ENCODE data around the gene TSPY10.
"Not testable (repeated sequence)": the region's sequence is repeated elsewhere in the genome, so short reads cannot be mapped to it uniquely, and the experiment has no call there.

TSPY10 gene, protein sequence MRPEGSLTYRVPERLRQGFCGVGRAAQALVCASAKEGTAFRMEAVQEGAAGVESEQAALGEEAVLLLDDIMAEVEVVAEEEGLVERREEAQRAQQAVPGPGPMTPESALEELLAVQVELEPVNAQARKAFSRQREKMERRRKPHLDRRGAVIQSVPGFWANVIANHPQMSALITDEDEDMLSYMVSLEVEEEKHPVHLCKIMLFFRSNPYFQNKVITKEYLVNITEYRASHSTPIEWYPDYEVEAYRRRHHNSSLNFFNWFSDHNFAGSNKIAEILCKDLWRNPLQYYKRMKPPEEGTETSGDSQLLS

DNA sequence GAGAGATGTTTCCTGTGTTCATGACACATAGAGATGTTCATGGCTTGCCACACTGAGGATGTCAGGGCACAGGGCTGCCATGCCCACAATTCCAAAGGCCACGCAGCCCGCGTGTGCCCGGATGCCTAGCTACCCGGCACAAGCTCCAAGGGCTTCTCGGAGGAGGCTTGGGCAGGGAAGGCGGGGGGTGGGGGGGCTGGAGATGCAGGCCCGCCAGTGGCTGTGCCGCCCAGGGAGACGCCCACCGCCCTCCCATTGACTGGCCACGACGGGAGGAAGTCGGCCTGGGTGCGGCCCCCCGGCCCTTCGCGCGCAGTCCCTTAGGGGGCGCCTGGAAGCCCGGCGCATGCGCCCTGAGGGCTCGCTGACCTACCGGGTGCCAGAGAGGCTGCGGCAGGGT is at the start of gene TSPY10:
Gene TSPY10, plus strand, starts transcription at position 301 of the 400 bp plus-strand sequence. Its CDS starts 46 bp downstream, at position 347.
- in situ Hi-C loops (cut with MboI; ENCODE audit: low sequenced_read_pairs): not testable (repeated sequence)

DNA sequence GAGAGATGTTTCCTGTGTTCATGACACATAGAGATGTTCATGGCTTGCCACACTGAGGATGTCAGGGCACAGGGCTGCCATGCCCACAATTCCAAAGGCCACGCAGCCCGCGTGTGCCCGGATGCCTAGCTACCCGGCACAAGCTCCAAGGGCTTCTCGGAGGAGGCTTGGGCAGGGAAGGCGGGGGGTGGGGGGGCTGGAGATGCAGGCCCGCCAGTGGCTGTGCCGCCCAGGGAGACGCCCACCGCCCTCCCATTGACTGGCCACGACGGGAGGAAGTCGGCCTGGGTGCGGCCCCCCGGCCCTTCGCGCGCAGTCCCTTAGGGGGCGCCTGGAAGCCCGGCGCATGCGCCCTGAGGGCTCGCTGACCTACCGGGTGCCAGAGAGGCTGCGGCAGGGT is 40.7 kb upstream of the TSPY10 start, which contains the start of gene TSPY9:
Gene TSPY9, plus strand, starts transcription at position 301 of the 400 bp plus-strand sequence. Its CDS starts 46 bp downstream, at position 347.
- in situ Hi-C loops (cut with MboI; ENCODE audit: low sequenced_read_pairs): not testable (repeated sequence)

DNA sequence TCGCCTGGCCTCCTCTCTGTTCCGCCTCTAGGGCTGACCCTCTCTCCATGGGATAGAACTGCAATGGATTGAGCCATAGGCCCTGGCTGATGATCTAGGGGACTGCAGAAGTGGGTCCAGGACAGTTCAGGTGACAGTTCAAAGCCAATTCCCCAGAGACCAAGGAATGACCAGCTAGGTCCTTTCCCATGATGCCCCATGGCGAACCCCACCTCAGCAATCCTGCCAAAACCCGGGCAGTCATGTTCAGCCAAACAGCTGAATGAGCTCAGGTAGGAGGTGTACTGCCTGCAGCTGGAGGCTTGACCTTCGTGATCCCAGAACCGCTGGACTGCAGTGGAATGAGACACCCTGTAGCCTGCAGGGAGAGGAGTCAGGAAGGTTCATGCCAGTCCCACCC is 23.3 kb upstream of the TSPY10 start:
- in situ Hi-C loops (cut with MboI; ENCODE audit: low sequenced_read_pairs): not testable (repeated sequence)

DNA sequence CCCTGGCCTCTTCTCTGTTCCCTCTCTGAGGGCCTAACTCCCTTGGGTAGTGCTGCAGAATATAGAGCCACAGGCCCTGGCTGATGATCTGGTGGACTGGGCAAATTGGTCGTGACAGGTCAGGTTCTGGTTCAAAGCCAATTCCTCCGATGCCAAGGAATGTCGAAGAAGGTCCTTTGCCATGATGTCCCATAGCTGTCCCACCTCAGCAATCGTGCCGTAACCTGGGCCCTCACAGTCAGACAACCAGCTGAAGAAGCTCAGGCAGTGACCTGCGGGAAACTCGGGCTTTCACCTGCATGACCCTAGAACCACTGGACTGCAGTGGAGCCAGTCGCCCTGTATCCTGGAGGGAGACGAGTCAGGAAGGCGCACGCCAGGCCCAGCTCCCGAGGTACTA is 11.4 kb upstream of the TSPY10 start:
- in situ Hi-C loops (cut with MboI; ENCODE audit: low sequenced_read_pairs): not testable (repeated sequence)

All from HL-60/S4 (cell line).